Skeletal muscle satellite cell (primary cell): ENCODE data around the gene PPP4R3B. TPM values are rescaled to one million over a fixed set of nuclear protein-coding genes. Genes with fewer than 3 reads are reported as not detected.

ENCODE experiments used
- H3K27me3 ChIP-seq: 2 replicates; pipeline ENCODE4 v1.7.0; 2013; ENCODE audit warnings: low read length; ENCODE audit not compliant: control insufficient read depth, insufficient read depth
- H3K36me3 ChIP-seq: 2 replicates; pipeline ENCODE4 v1.7.0; 2013; ENCODE audit warnings: mild to moderate bottlenecking, control low read depth, low read length; ENCODE audit not compliant: insufficient read depth
- H3K4me1 ChIP-seq: 2 replicates; pipeline ENCODE4 v1.7.0; 2013; ENCODE audit warnings: low read length; ENCODE audit not compliant: control insufficient read depth, insufficient read depth
- H3K4me2 ChIP-seq: 2 replicates; pipeline ENCODE4 v1.7.0; 2013; ENCODE audit warnings: mild to moderate bottlenecking, low read length
- H3K4me3 ChIP-seq: 2 replicates; pipeline ENCODE4 v1.7.0; 2013; ENCODE audit warnings: low read length
- H3K9ac ChIP-seq: 2 replicates; pipeline ENCODE4 v1.7.0; 2013; ENCODE audit warnings: mild to moderate bottlenecking, low read depth, low read length, moderate library complexity
- H3K9me3 ChIP-seq: replicated peaks from 2 replicates; pipeline ENCODE4 v1.7.0; 2013; ENCODE audit warnings: mild to moderate bottlenecking, control low read depth, low read length
- small RNA-seq: library from RNA; depleted of rRNA; stranded (forward); fragments of <200 nt; gene quantifications from one replicate; pipeline ENCODE3, GENCODE V24; 2012

Gene PPP4R3B

DNA sequence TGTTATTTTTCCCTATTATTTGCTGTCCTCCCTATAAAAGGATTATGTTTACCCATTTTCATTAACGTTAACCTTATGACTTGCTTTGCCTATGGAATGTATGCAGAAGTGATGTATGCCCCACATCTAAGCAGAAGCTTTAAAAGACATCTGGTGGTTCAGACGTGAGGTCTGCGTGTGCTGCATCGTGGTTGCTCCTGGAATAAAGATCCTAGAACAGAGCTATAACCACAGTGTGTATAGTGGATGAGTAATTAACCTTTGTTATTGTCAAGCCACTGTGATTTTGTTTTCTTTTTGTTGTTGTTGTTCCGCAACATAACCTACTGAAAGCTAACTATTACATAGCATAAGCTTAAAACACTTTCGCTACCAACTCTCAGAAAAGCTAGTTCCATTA is 118.8 kb downstream of the PPP4R3B start:
- H3K9me3 ChIP-seq = no peaks in the 10 kb centered on the region
- H3K27me3 ChIP-seq = no peaks in the 10 kb centered on the region
- H3K9ac ChIP-seq = no peak overlapping the region
- no peak overlapping the region for H3K4me3 ChIP-seq
- peaks cover 11% of the 10 kb centered on the region for H3K4me1 ChIP-seq
- H3K4me2 ChIP-seq = no peak overlapping the region
- H3K36me3 ChIP-seq = no peaks in the 10 kb centered on the region

Small RNA genes within 50 kb of the gene (small RNA-seq; reads per million reads assigned to genes)
- not detected for gene RF00586
- gene RNU6-634P = not detected
